ENCODE results near the gene PLXDC1. TPM values are rescaled to one million over a fixed set of nuclear protein-coding genes. Genes with fewer than 3 reads are reported as not detected.
A peak's percentile ranks its signal among the peaks of the same experiment; 100 is the strongest.

The PLXDC1 gene
- total RNA-seq, 1 experiment from 2014 or later, result not detected

DNA sequence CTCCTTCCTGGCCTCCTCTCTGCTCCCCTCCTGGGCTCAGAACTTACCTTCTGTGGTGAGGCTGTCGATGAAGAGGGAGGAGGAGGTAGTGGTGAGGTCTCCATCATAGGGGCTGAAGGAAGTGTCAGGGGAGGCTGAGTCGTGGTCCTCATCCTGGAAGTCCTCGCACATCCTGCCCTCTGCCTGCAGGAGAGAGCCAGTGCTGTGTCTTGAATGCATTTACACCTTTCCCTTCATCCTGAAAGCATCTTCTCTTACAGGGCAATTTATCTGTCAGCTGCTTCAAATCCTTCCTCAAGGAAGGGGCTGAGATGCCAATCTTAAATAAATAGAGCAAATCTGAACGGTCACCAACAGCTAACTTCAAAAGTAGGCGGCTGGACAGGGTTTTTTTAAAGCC lies 73.6 kb downstream of the PLXDC1 start:
- no peak for DNase-seq
- H3K4me2 ChIP-seq (ENCODE audit: low read depth, low read length, poor library complexity, severe bottlenecking), result no peak overlapping the region
- H2AFZ ChIP-seq (ENCODE audit: low read length), result no peak overlapping the region
- no peak overlapping the region for H3K27ac ChIP-seq (ENCODE audit: low read length)
- H3K79me2 ChIP-seq (ENCODE audit: low read length), result no peaks in the 10 kb centered on the region
- no peak overlapping the region for H3K4me3 ChIP-seq (ENCODE audit: low read length)
- no peak overlapping the region for H3K9ac ChIP-seq (ENCODE audit: low read length)
- H3K9me3 ChIP-seq (ENCODE audit: low read length), result no peaks in the 10 kb centered on the region
- H3K27me3 ChIP-seq (ENCODE audit: low read length), result no peaks in the 10 kb centered on the region
- H3K9me2 ChIP-seq (replicated peaks; ENCODE audit: insufficient read depth, low read length), result no peaks in the 10 kb centered on the region
- H3K36me3 ChIP-seq (ENCODE audit: insufficient read depth, low read length), result no peaks in the 10 kb centered on the region
- no peaks in the 10 kb centered on the region for H3K4me1 ChIP-seq (ENCODE audit: low read length)
- no peaks in the 10 kb centered on the region for H4K20me1 ChIP-seq (ENCODE audit: insufficient read depth, low read depth, low read length)

DNA sequence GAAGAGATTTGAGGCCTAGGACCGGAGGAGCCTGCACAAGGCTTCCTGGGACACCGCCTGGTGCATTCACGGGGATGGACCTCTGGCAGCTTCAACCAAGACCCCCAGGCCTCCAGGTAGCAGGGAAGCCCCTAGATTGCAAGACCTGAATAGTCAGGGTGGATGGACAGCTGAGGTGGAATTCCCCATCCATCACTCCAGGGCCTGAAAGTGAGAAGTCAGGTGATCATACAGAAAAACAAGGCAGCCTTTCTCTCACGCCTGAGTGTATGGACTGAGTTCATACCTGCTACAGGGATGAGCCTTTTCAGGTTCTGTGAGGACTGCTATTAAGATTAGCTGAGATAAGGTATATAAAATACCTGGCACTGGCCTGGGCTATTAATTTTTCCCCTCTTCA lies 74.2 kb downstream of the PLXDC1 start:
- H3K4me1 ChIP-seq (ENCODE audit: low read length), result no peaks in the 10 kb centered on the region
- H3K9ac ChIP-seq (ENCODE audit: low read length), result no peak overlapping the region
- no peak overlapping the region for H3K4me3 ChIP-seq (ENCODE audit: low read length)
- no peaks in the 10 kb centered on the region for H3K27me3 ChIP-seq (ENCODE audit: low read length)
- H3K9me3 ChIP-seq (ENCODE audit: low read length), result no peaks in the 10 kb centered on the region
- DNase-seq, result no peak
- H3K9me2 ChIP-seq (replicated peaks; ENCODE audit: insufficient read depth, low read length), result no peaks in the 10 kb centered on the region
- no peaks in the 10 kb centered on the region for H4K20me1 ChIP-seq (ENCODE audit: insufficient read depth, low read depth, low read length)
- H3K79me2 ChIP-seq (ENCODE audit: low read length), result no peaks in the 10 kb centered on the region
- H3K36me3 ChIP-seq (ENCODE audit: insufficient read depth, low read length), result no peaks in the 10 kb centered on the region
- no peak overlapping the region for H2AFZ ChIP-seq (ENCODE audit: low read length)
- no peak overlapping the region for H3K27ac ChIP-seq (ENCODE audit: low read length)
- H3K4me2 ChIP-seq (ENCODE audit: low read depth, low read length, poor library complexity, severe bottlenecking), result no peak overlapping the region

DNA sequence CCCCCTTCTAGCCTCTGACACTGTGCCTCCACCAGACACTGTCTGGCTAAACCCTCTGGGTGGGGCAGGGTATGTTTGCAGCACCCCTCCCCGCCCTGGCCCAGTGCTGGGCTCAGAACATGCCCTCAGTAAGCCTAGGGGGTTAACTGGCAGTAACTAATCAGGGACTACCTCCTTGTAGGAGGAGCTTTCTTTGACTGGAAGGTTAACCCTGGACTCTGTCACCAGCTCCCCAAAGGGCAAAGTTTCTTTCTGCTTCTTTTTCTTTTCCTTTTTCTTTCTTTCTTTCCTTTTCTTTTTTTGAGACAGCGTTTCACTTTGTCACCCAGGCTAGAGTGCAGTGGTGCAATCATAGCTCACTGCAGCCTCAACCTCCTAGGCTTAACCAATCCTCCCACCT lies 76.8 kb downstream of the PLXDC1 start:
- no peak overlapping the region for H3K4me2 ChIP-seq (ENCODE audit: low read depth, low read length, poor library complexity, severe bottlenecking)
- H4K20me1 ChIP-seq (ENCODE audit: insufficient read depth, low read depth, low read length), result no peaks in the 10 kb centered on the region
- H3K9me2 ChIP-seq (replicated peaks; ENCODE audit: insufficient read depth, low read length), result no peaks in the 10 kb centered on the region
- H3K9ac ChIP-seq (ENCODE audit: low read length), result no peak overlapping the region
- H3K4me3 ChIP-seq (ENCODE audit: low read length), result no peak overlapping the region
- H3K79me2 ChIP-seq (ENCODE audit: low read length), result no peaks in the 10 kb centered on the region
- H3K4me1 ChIP-seq (ENCODE audit: low read length), result no peaks in the 10 kb centered on the region
- no peak overlapping the region for H3K27ac ChIP-seq (ENCODE audit: low read length)
- H2AFZ ChIP-seq (ENCODE audit: low read length), result no peak overlapping the region
- no peaks in the 10 kb centered on the region for H3K27me3 ChIP-seq (ENCODE audit: low read length)
- no peaks in the 10 kb centered on the region for H3K36me3 ChIP-seq (ENCODE audit: insufficient read depth, low read length)
- DNase-seq, result no peak
- no peaks in the 10 kb centered on the region for H3K9me3 ChIP-seq (ENCODE audit: low read length)

DNA sequence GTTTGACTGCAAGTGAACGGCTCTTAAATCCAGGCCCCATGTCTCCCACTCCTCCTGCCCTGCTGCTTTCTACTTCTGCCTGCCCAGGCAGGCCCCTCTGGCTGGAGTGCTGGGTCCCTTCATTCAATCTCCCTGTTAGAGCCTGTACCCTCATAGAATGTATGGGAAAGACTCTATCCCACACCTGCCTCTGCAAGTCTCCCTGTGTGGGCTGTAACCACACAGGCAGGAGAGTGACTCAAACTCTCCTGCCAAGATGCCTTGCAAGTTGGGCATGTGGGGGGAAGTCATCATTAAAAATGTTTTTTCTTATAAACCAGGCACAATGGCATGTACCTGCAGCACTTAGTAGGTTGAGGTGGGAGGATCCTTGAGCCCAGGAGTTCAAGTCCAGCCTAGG lies 77.5 kb downstream of the PLXDC1 start:
- no peaks in the 10 kb centered on the region for H3K79me2 ChIP-seq (ENCODE audit: low read length)
- no peaks in the 10 kb centered on the region for H4K20me1 ChIP-seq (ENCODE audit: insufficient read depth, low read depth, low read length)
- H3K9me3 ChIP-seq (ENCODE audit: low read length), result no peaks in the 10 kb centered on the region
- no peaks in the 10 kb centered on the region for H3K36me3 ChIP-seq (ENCODE audit: insufficient read depth, low read length)
- no peak overlapping the region for H3K4me2 ChIP-seq (ENCODE audit: low read depth, low read length, poor library complexity, severe bottlenecking)
- no peak overlapping the region for H3K27ac ChIP-seq (ENCODE audit: low read length)
- H3K27me3 ChIP-seq (ENCODE audit: low read length), result no peaks in the 10 kb centered on the region
- no peaks in the 10 kb centered on the region for H3K4me1 ChIP-seq (ENCODE audit: low read length)
- H3K4me3 ChIP-seq (ENCODE audit: low read length), result no peak overlapping the region
- no peak overlapping the region for H2AFZ ChIP-seq (ENCODE audit: low read length)
- no peaks in the 10 kb centered on the region for H3K9me2 ChIP-seq (replicated peaks; ENCODE audit: insufficient read depth, low read length)
- no peak for DNase-seq
- H3K9ac ChIP-seq (ENCODE audit: low read length), result no peak overlapping the region

DNA sequence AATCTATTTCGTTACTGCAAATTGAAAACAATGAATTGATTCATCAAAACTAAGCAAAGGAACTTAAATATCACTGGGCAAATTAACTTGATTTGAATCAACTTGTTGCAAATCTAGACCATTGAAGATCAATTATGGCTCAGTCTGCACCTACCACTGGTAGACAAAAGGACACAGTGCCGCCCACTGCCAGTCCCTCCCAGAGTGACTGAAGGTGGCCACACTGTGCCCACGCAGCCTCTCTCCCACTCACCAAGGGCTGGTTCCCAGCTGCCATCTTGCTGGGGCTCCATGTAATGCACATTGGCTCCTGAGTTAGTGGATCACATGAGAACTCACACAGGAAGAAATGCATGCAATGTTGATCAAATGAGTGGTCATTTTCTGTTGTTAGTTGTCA lies 78.1 kb downstream of the PLXDC1 start:
- H3K9me2 ChIP-seq (replicated peaks; ENCODE audit: insufficient read depth, low read length), result no peaks in the 10 kb centered on the region
- H4K20me1 ChIP-seq (ENCODE audit: insufficient read depth, low read depth, low read length), result no peaks in the 10 kb centered on the region
- no peaks in the 10 kb centered on the region for H3K36me3 ChIP-seq (ENCODE audit: insufficient read depth, low read length)
- no peak overlapping the region for H3K4me3 ChIP-seq (ENCODE audit: low read length)
- H3K9ac ChIP-seq (ENCODE audit: low read length), result no peak overlapping the region
- no peaks in the 10 kb centered on the region for H3K9me3 ChIP-seq (ENCODE audit: low read length)
- H3K4me2 ChIP-seq (ENCODE audit: low read depth, low read length, poor library complexity, severe bottlenecking), result no peak overlapping the region
- H3K4me1 ChIP-seq (ENCODE audit: low read length), result no peaks in the 10 kb centered on the region
- H3K79me2 ChIP-seq (ENCODE audit: low read length), result no peaks in the 10 kb centered on the region
- no peak overlapping the region for H3K27ac ChIP-seq (ENCODE audit: low read length)
- no peak overlapping the region for H2AFZ ChIP-seq (ENCODE audit: low read length)
- no peak for DNase-seq
- no peaks in the 10 kb centered on the region for H3K27me3 ChIP-seq (ENCODE audit: low read length)

DNA sequence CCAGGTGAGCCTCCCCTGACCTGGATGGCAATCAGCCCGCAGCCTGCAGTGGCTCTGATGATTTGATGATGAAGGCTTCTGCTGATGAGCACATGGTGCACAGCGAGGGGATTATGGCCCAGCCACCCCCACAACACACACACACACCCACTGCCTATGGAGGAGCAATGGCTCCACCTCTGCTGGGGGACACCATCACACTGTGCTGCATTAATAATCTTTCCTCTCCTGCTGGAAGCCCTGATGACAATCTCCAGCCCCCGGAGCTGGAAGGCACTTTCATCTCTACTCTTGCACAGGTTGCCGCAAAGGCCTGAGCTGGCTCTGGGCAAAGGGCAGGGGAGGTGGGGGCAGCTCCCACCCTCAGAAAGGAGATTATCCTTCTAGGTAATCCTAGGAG lies 79.9 kb downstream of the PLXDC1 start:
- DNase-seq, result no peak
- Histone ChIP-seq H3K4me3 (ENCODE audit: low read length) (no peak overlapping the region), H3K79me2 (ENCODE audit: low read length) (no peaks in the 10 kb centered on the region), H3K4me2 (ENCODE audit: low read depth, low read length, poor library complexity, severe bottlenecking) (no peak overlapping the region), H3K4me1 (ENCODE audit: low read length) (no peaks in the 10 kb centered on the region), H3K27ac (ENCODE audit: low read length) (no peak overlapping the region), H3K36me3 (ENCODE audit: insufficient read depth, low read length) (no peaks in the 10 kb centered on the region), H3K9me3 (ENCODE audit: low read length) (no peaks in the 10 kb centered on the region), H3K9ac (ENCODE audit: low read length) (no peak overlapping the region), H4K20me1 (ENCODE audit: insufficient read depth, low read depth, low read length) (no peaks in the 10 kb centered on the region), H3K27me3 (ENCODE audit: low read length) (no peaks in the 10 kb centered on the region), H3K9me2 (replicated peaks; ENCODE audit: insufficient read depth, low read length) (no peaks in the 10 kb centered on the region), H2AFZ (ENCODE audit: low read length) (no peak overlapping the region)

DNA sequence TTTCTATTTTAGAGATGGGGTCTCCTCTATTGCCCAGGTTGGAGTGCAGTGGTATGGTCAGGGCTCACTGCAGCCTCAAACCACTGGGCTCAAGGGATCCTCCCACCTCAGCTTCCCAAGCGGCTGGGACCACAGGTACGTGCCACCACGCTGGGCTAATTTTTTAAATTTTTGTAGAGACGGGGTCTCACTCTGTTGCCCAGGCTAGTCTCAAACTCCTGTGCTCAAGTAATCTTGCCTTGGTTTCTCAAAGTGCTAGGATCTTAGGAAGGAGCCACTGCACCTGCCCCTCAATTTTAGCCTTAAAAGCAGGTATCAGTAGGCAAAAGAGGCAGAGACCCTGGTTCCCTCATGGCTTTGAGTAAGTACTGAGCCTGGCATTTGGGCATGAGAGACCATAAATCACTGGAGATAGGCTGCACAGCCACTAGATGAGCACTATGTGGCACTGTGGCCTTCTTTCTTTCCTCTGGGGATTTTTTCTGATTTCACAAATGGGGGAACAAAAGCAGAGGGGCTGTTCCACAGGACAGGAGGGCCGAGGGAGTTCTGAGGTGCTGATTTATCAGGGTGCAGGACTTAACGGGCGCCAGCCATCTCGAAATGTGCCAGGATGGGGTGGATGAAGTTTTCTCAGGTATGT lies 82.2 kb downstream of the PLXDC1 start:
- Histone ChIP-seq H3K4me1 (ENCODE audit: low read length) (no peaks in the 10 kb centered on the region), H3K9me2 (replicated peaks; ENCODE audit: insufficient read depth, low read length) (no peaks in the 10 kb centered on the region), H3K79me2 (ENCODE audit: low read length) (no peaks in the 10 kb centered on the region), H3K9ac (ENCODE audit: low read length) (no peak overlapping the region), H4K20me1 (ENCODE audit: insufficient read depth, low read depth, low read length) (no peaks in the 10 kb centered on the region), H3K27me3 (ENCODE audit: low read length) (no peaks in the 10 kb centered on the region), H3K4me2 (ENCODE audit: low read depth, low read length, poor library complexity, severe bottlenecking) (no peak overlapping the region), H3K9me3 (ENCODE audit: low read length) (no peaks in the 10 kb centered on the region), H3K36me3 (ENCODE audit: insufficient read depth, low read length) (no peaks in the 10 kb centered on the region), H3K27ac (ENCODE audit: low read length) (no peak overlapping the region), H2AFZ (ENCODE audit: low read length) (no peak overlapping the region), H3K4me3 (ENCODE audit: low read length) (no peak overlapping the region)
- DNase-seq, result peak; percentile 84

DNA sequence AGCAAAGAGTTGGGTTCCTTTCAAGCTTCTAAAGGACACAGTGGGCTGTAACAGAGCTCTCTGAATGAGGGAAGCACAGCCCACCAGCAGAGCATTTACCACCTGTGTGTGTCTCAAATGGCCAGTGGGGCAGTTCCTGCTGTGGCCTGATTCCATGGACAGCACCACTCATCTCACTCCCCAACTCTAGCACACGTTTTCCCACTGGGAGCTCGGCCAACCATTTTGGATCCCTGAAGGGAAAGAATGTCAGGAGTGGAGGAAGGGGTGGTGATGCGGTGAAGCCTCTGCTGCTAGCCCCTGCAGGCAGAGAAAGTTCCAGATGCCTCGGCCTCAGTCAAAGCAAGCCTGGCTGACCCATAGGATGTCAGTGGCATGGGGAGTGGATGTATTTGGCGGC lies 86.6 kb downstream of the PLXDC1 start:
- no peaks in the 10 kb centered on the region for H3K79me2 ChIP-seq (ENCODE audit: low read length)
- no peak overlapping the region for H2AFZ ChIP-seq (ENCODE audit: low read length)
- H3K4me1 ChIP-seq (ENCODE audit: low read length), result no peaks in the 10 kb centered on the region
- no peaks in the 10 kb centered on the region for H3K9me2 ChIP-seq (replicated peaks; ENCODE audit: insufficient read depth, low read length)
- no peak overlapping the region for H3K27ac ChIP-seq (ENCODE audit: low read length)
- H3K9me3 ChIP-seq (ENCODE audit: low read length), result no peaks in the 10 kb centered on the region
- no peaks in the 10 kb centered on the region for H3K36me3 ChIP-seq (ENCODE audit: insufficient read depth, low read length)
- no peaks in the 10 kb centered on the region for H3K27me3 ChIP-seq (ENCODE audit: low read length)
- no peak overlapping the region for H3K9ac ChIP-seq (ENCODE audit: low read length)
- no peak overlapping the region for H3K4me3 ChIP-seq (ENCODE audit: low read length)
- no peak for DNase-seq
- no peak overlapping the region for H3K4me2 ChIP-seq (ENCODE audit: low read depth, low read length, poor library complexity, severe bottlenecking)
- H4K20me1 ChIP-seq (ENCODE audit: insufficient read depth, low read depth, low read length), result no peaks in the 10 kb centered on the region

DNA sequence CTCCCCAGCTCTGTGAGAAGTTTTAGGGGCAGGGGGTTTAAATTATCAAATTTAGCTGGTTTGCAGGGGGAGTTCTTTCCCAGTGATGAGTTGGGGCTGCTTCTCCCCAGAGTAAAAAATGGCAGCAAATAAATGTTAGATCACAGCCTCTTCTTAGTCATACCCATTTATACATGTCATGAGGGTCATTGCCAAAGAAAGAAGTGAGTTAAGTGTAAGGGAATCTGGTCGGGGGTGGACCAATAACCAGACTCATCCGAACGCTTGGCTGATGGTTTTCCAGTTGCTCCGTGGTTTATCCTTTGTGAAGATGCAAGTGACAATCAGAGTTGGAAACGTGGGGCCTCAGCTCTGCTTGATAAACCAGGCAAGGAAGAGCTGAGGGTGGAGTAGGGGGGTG lies 87.1 kb downstream of the PLXDC1 start:
- H3K36me3 ChIP-seq (ENCODE audit: insufficient read depth, low read length), result no peaks in the 10 kb centered on the region
- H3K4me1 ChIP-seq (ENCODE audit: low read length), result no peaks in the 10 kb centered on the region
- no peaks in the 10 kb centered on the region for H4K20me1 ChIP-seq (ENCODE audit: insufficient read depth, low read depth, low read length)
- H3K4me3 ChIP-seq (ENCODE audit: low read length), result no peak overlapping the region
- H3K79me2 ChIP-seq (ENCODE audit: low read length), result no peaks in the 10 kb centered on the region
- H2AFZ ChIP-seq (ENCODE audit: low read length), result no peak overlapping the region
- H3K4me2 ChIP-seq (ENCODE audit: low read depth, low read length, poor library complexity, severe bottlenecking), result no peak overlapping the region
- H3K27me3 ChIP-seq (ENCODE audit: low read length), result no peaks in the 10 kb centered on the region
- H3K9ac ChIP-seq (ENCODE audit: low read length), result no peak overlapping the region
- no peaks in the 10 kb centered on the region for H3K9me2 ChIP-seq (replicated peaks; ENCODE audit: insufficient read depth, low read length)
- no peak for DNase-seq
- H3K9me3 ChIP-seq (ENCODE audit: low read length), result no peaks in the 10 kb centered on the region
- H3K27ac ChIP-seq (ENCODE audit: low read length), result no peak overlapping the region

Data from Karpas-422 (cell line).